GM18868 (cell line): ENCODE measurements around the gene BRD9.

Experiments used
- ATAC-seq: cut with Tn5 transposase; IDR thresholded peaks from one replicate; pipeline ENCODE4 v1.9.1; 2021; ENCODE audit warnings: mild to moderate bottlenecking, moderate library complexity; ENCODE audit not compliant: unreplicated experiment

Gene BRD9

DNA sequence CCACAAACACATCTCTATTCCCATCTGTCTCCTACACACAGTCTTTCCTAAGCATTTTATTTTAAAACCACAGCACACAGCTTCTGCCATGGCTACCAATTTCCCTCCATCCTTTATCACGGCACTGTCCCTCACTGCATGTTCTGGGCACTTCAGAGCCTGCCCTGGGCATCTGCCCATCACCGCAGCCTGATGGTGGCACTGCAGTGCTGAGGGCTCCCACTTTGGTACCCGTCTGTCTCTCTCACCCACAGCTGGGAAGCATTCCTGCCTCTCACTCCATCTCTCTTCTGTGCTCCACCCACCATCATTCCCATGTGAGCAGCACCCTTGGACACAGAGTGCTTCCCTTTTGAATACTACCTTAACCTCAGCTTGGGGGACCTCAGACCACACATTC lies 73.5 kb downstream of the BRD9 start:
- ATAC-seq = no peak

DNA sequence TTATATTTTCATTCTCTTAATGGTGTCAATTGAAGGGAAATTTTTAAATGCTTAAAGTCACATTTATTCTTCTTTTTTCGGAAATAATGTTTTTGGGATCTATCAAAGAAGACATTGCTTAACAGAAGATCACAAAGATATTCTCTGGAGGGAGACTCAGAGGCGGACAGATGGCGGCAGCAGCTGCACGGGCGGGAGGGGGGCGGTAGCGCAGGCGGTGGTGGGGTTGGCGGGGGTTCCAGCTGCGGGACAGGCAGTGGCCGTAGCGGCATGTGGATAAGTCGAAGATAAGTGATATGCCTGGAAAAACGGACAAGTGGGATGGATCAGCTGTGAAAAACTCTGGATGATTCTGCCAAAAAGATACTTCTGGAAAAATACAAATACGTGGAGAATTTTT lies 76.4 kb downstream of the BRD9 start:
- ATAC-seq = no peak

GRCh38 chr5:815449-815848 lies 77.2 kb downstream of the BRD9 start:
- no peak for ATAC-seq
